Mesenchymal stem cell (in vitro differentiated cells and primary cell): ENCODE results near the gene WIPF3.
A peak's percentile ranks its signal among the peaks of the same experiment; 100 is the strongest.

ENCODE experiments used
- DNase-seq: peaks from one replicate; pipeline ENCODE4 v3.0.0-alpha.2; 2013
- H2AFZ ChIP-seq: one replicate; pipeline ENCODE4 v1.6.1; 2013; ENCODE audit warnings: low read depth, mild to moderate bottlenecking, control low read depth, inconsistent platforms, low read length, moderate library complexity
- H2AK5ac ChIP-seq: 2 replicates; pipeline ENCODE4 v1.6.1; 2013; ENCODE audit warnings: low read length, moderate library complexity, mild to moderate bottlenecking, inconsistent platforms; ENCODE audit not compliant: severe bottlenecking
- H2BK120ac ChIP-seq: one replicate; pipeline ENCODE4 v1.6.1; 2013; ENCODE audit warnings: low read depth, mild to moderate bottlenecking, inconsistent platforms, low read length, moderate library complexity
- H2BK12ac ChIP-seq, 2 experiments: one replicate each; pipeline ENCODE4 v1.6.1; 2013; ENCODE audit warnings: inconsistent platforms in 2 of 2, low read length in 2 of 2, mild to moderate bottlenecking in 2 of 2, moderate library complexity in 2 of 2, control low read depth in 1 of 2
- H2BK15ac ChIP-seq: one replicate; pipeline ENCODE4 v1.6.1; 2013; ENCODE audit warnings: mild to moderate bottlenecking, low read depth, inconsistent platforms; ENCODE audit not compliant: poor library complexity, severe bottlenecking
- H2BK5ac ChIP-seq: 2 replicates; pipeline ENCODE4 v1.6.1; 2013; ENCODE audit warnings: low read depth, mild to moderate bottlenecking, low read length, control low read depth, inconsistent platforms; ENCODE audit not compliant: poor library complexity, severe bottlenecking
- H3K14ac ChIP-seq, 2 experiments: one replicate each; pipeline ENCODE4 v1.6.1; 2013; ENCODE audit warnings: inconsistent platforms in 2 of 2, low read length in 2 of 2, control low read depth in 1 of 2, mild to moderate bottlenecking in 1 of 2, moderate library complexity in 1 of 2
- H3K18ac ChIP-seq, 2 experiments: one replicate each; pipeline ENCODE4 v1.6.1; 2013; ENCODE audit warnings: inconsistent platforms in 2 of 2, low read length in 2 of 2, control low read depth in 1 of 2, low read depth in 1 of 2, mild to moderate bottlenecking in 1 of 2
- H3K23ac ChIP-seq, 2 experiments: one replicate each; pipeline ENCODE4 v1.6.1; 2013; ENCODE audit warnings: inconsistent platforms in 2 of 2, low read length in 2 of 2, mild to moderate bottlenecking in 2 of 2, moderate library complexity in 2 of 2, control low read depth in 1 of 2
- H3K27ac ChIP-seq: 2 replicates; pipeline ENCODE4 v1.5.1; 2013; ENCODE audit warnings: mild to moderate bottlenecking, moderate library complexity, low read length, control low read depth, inconsistent platforms; ENCODE audit not compliant: poor library complexity, severe bottlenecking
- H3K27me3 ChIP-seq, 2 experiments: 2 replicates each; pipeline versions ENCODE4 v1.6.1 to v1.7.0; 2013; ENCODE audit warnings: low read length in 2 of 2, mild to moderate bottlenecking in 2 of 2, moderate library complexity in 2 of 2, control low read depth in 1 of 2, inconsistent platforms in 1 of 2; ENCODE audit not compliant: control insufficient read depth in 1 of 2, insufficient read depth in 1 of 2
- H3K36me3 ChIP-seq, 2 experiments: 2 replicates each; pipeline versions ENCODE4 v1.6.1 to v1.7.0; 2013; ENCODE audit warnings: low read length in 2 of 2, control low read depth in 1 of 2, inconsistent platforms in 1 of 2, low read depth in 1 of 2, mild to moderate bottlenecking in 1 of 2; ENCODE audit not compliant: insufficient read depth in 2 of 2, control insufficient read depth in 1 of 2
- H3K4ac ChIP-seq, 2 experiments: one replicate each; pipeline ENCODE4 v1.6.1; 2013; ENCODE audit warnings: inconsistent platforms in 2 of 2, low read length in 2 of 2, mild to moderate bottlenecking in 2 of 2, moderate library complexity in 2 of 2, control low read depth in 1 of 2, low read depth in 1 of 2
- H3K4me1 ChIP-seq: 2 replicates; pipeline ENCODE4 v1.6.1; 2013; ENCODE audit warnings: low read depth, low read length, control low read depth; ENCODE audit not compliant: control insufficient read depth, insufficient read depth
- H3K4me2 ChIP-seq: 2 replicates; pipeline ENCODE4 v1.6.1; 2013; ENCODE audit warnings: low read length, mild to moderate bottlenecking, inconsistent platforms; ENCODE audit not compliant: poor library complexity, severe bottlenecking
- H3K4me3 ChIP-seq, 2 experiments: 2 replicates each; pipeline versions ENCODE4 v1.5.1 to v1.7.0; 2013; ENCODE audit warnings: low read length in 2 of 2, mild to moderate bottlenecking in 2 of 2, control low read depth in 1 of 2, low read depth in 1 of 2; ENCODE audit not compliant: insufficient read depth in 1 of 2
- H3K79me1 ChIP-seq: replicated peaks from 2 replicates; pipeline ENCODE4 v1.6.1; 2013; ENCODE audit warnings: mild to moderate bottlenecking, control low read depth, low read length, inconsistent platforms; ENCODE audit not compliant: poor library complexity, severe bottlenecking
- H3K9ac ChIP-seq: 2 replicates; pipeline ENCODE4 v1.7.0; 2013; ENCODE audit warnings: mild to moderate bottlenecking, low read length, moderate library complexity
- H3K9me3 ChIP-seq: 2 replicates; pipeline ENCODE4 v1.7.0; 2013; ENCODE audit warnings: mild to moderate bottlenecking, low read length; ENCODE audit not compliant: control insufficient read depth
- H4K8ac ChIP-seq: one replicate; pipeline ENCODE4 v1.6.1; 2013; ENCODE audit warnings: inconsistent platforms, mild to moderate bottlenecking, low read length, moderate library complexity
- H4K91ac ChIP-seq: one replicate; pipeline ENCODE4 v1.6.1; 2013; ENCODE audit warnings: mild to moderate bottlenecking, low read length, inconsistent platforms
- WGBS: methylation state at CpG from one replicate; pipeline ENCODE4 v1.1.7; 2013; ENCODE audit warnings: mixed read lengths; 5-methylcytosine and 5-hydroxymethylcytosine counted together

Gene WIPF3

GRCh38 chr7:29950480-29950879 is 144.2 kb downstream of the WIPF3 start:
- H3K4me3 ChIP-seq = no peak overlapping the region
- no peaks in the 10 kb centered on the region for H3K27me3 ChIP-seq
- H2AFZ ChIP-seq = no peak overlapping the region
- no peak overlapping the region for H3K18ac ChIP-seq
- no peak overlapping the region for H2BK15ac ChIP-seq
- H3K23ac ChIP-seq = no peak overlapping the region
- no peak for DNase-seq
- no peaks in the 10 kb centered on the region for H3K9me3 ChIP-seq
- peaks cover 50 to 87% of the 10 kb centered on the region in 2 experiments for H3K36me3 ChIP-seq
- no peak overlapping the region for H3K14ac ChIP-seq
- H3K27ac ChIP-seq = no peak overlapping the region
- H4K91ac ChIP-seq = no peak overlapping the region
- H3K4me2 ChIP-seq = no peak overlapping the region
- WGBS = 88% methylated on average over 8 of the region's 8 CpGs
- H3K4ac ChIP-seq = no peak overlapping the region
- no peak overlapping the region for H4K8ac ChIP-seq
- no peak overlapping the region for H2BK120ac ChIP-seq
- H3K9ac ChIP-seq = no peak overlapping the region
- H2BK5ac ChIP-seq = no peak overlapping the region
- no peak overlapping the region for H2AK5ac ChIP-seq
- peaks cover 8% of the 10 kb centered on the region for H3K4me1 ChIP-seq
- H3K79me1 ChIP-seq = peaks cover 42% of the 10 kb centered on the region
- no peak overlapping the region for H2BK12ac ChIP-seq

DNA sequence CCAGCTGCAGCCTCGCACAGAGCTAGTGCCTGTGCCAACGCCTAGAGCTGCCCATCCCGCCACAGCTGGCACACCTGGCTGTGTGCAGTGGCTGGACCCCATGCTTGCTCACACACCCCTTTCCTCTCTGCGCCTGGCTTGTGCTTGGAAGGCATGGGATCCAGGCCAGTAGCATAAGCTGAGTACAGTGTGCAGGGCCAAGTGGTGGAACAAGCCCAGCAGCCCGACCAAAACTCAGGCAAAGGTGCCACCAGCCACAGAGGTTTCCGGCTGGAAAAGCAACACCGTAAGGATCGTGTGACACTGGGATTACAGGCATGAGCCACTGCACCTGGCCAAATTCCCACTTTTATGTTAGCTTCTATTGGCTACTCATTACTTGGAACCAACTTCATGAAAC is 144.9 kb downstream of the WIPF3 start:
- no peak overlapping the region for H2BK120ac ChIP-seq
- 97% methylated on average over 8 of the region's 8 CpGs for WGBS
- no peak overlapping the region for H2AFZ ChIP-seq
- H3K14ac ChIP-seq = no peak overlapping the region
- H3K18ac ChIP-seq = no peak overlapping the region
- no peak overlapping the region for H2AK5ac ChIP-seq
- H3K4me2 ChIP-seq = no peak overlapping the region
- H3K27ac ChIP-seq = no peak overlapping the region
- no peak overlapping the region for H2BK12ac ChIP-seq
- H3K4me1 ChIP-seq = peaks cover 10% of the 10 kb centered on the region
- H3K9ac ChIP-seq = no peak overlapping the region
- no peak for DNase-seq
- no peak overlapping the region for H4K8ac ChIP-seq
- no peak overlapping the region for H2BK15ac ChIP-seq
- no peaks in the 10 kb centered on the region for H3K9me3 ChIP-seq
- H3K79me1 ChIP-seq = peaks cover 48% of the 10 kb centered on the region
- no peak overlapping the region for H2BK5ac ChIP-seq
- H3K4ac ChIP-seq = no peak overlapping the region
- H4K91ac ChIP-seq = no peak overlapping the region
- no peaks in the 10 kb centered on the region for H3K27me3 ChIP-seq
- H3K23ac ChIP-seq = no peak overlapping the region
- peaks cover 52 to 84% of the 10 kb centered on the region in 2 experiments for H3K36me3 ChIP-seq
- H3K4me3 ChIP-seq = no peak overlapping the region

DNA sequence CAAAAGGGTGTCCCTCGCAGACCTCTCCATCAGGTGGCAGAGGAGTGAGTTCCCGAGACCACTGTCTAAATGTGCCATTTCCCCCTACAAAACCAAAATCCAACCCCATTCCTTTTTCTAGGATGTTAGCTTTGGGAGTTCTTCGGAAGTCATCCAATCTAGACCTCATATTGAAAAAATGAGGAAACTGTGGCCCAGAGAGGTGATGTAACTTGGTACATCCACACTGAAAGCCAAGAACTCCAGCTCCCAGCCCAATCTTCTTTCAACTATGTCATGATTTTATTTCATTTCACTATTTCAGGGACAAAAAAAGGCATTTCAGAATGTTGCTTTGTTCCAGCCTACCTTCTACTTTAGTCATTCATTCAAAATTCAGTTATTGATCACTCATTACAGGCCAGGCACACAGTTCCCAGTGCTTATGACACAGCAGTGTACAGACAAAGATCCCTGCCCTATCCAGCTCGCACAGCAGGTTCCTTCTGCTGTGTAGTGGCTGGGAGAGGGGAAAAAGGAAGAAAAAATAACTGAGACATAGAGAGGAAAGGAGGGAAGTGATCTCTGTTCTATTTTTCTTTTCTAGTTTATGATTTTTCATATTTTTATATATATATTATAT is 147.5 kb downstream of the WIPF3 start:
- Histone ChIP-seq H3K79me1 (peaks cover 52% of the 10 kb centered on the region), H3K27ac (no peak overlapping the region), H3K4me1 (peaks cover 15% of the 10 kb centered on the region), H2AK5ac (no peak overlapping the region), H3K4me3 (peak overlapping the region in 1 of 2 experiments; percentile 42), H3K4me2 (no peak overlapping the region), H3K9ac (peak overlapping the region; percentile 67), H3K9me3 (no peaks in the 10 kb centered on the region), H2BK15ac (no peak overlapping the region), H3K27me3 (no peaks in the 10 kb centered on the region), H4K8ac (no peak overlapping the region), H4K91ac (no peak overlapping the region), H3K23ac (no peak overlapping the region), H3K36me3 (peaks cover 42 to 65% of the 10 kb centered on the region in 2 experiments), H2AFZ (no peak overlapping the region), H2BK5ac (no peak overlapping the region), H3K14ac (no peak overlapping the region), H2BK12ac (no peak overlapping the region), H3K4ac (no peak overlapping the region), H2BK120ac (no peak overlapping the region), H3K18ac (no peak overlapping the region)
- 86% methylated on average over 2 of the region's 4 CpGs for WGBS
- no peak for DNase-seq

GRCh38 chr7:29955075-29955792 is 148.9 kb downstream of the WIPF3 start:
- H3K4ac ChIP-seq = no peak overlapping the region
- no peak overlapping the region for H3K9ac ChIP-seq
- H2AFZ ChIP-seq = no peak overlapping the region
- H3K23ac ChIP-seq = no peak overlapping the region
- H4K91ac ChIP-seq = no peak overlapping the region
- no peak for DNase-seq
- no peak overlapping the region for H3K14ac ChIP-seq
- H2AK5ac ChIP-seq = no peak overlapping the region
- no peaks in the 10 kb centered on the region for H3K9me3 ChIP-seq
- peaks cover 31 to 64% of the 10 kb centered on the region in 2 experiments for H3K36me3 ChIP-seq
- no peak overlapping the region for H3K4me3 ChIP-seq
- H3K4me2 ChIP-seq = no peak overlapping the region
- no peak overlapping the region for H3K27ac ChIP-seq
- H3K79me1 ChIP-seq = peaks cover 50% of the 10 kb centered on the region
- WGBS = 94% methylated on average over 5 of the region's 7 CpGs
- H3K18ac ChIP-seq = no peak overlapping the region
- no peak overlapping the region for H4K8ac ChIP-seq
- H3K4me1 ChIP-seq = peaks cover 9% of the 10 kb centered on the region
- H3K27me3 ChIP-seq = no peaks in the 10 kb centered on the region
- no peak overlapping the region for H2BK5ac ChIP-seq
- no peak overlapping the region for H2BK120ac ChIP-seq
- H2BK12ac ChIP-seq = no peak overlapping the region
- no peak overlapping the region for H2BK15ac ChIP-seq
